Stimulated activated CD8-positive, alpha-beta memory T cell treated with anti-CD3 and anti-CD28 coated beads, Interleukin-7, amount 100 ng/mL, for 1 hour (primary cell): Measurements from ENCODE around the gene GLE1.

Source experiments
- DNase-seq, 2 donors: peaks; one replicate each; pipeline ENCODE4 v3.0.0-alpha.2; 2020; ENCODE audit warnings: low read depth in 2 of 2

Gene GLE1, protein sequence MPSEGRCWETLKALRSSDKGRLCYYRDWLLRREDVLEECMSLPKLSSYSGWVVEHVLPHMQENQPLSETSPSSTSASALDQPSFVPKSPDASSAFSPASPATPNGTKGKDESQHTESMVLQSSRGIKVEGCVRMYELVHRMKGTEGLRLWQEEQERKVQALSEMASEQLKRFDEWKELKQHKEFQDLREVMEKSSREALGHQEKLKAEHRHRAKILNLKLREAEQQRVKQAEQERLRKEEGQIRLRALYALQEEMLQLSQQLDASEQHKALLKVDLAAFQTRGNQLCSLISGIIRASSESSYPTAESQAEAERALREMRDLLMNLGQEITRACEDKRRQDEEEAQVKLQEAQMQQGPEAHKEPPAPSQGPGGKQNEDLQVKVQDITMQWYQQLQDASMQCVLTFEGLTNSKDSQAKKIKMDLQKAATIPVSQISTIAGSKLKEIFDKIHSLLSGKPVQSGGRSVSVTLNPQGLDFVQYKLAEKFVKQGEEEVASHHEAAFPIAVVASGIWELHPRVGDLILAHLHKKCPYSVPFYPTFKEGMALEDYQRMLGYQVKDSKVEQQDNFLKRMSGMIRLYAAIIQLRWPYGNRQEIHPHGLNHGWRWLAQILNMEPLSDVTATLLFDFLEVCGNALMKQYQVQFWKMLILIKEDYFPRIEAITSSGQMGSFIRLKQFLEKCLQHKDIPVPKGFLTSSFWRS

DNA sequence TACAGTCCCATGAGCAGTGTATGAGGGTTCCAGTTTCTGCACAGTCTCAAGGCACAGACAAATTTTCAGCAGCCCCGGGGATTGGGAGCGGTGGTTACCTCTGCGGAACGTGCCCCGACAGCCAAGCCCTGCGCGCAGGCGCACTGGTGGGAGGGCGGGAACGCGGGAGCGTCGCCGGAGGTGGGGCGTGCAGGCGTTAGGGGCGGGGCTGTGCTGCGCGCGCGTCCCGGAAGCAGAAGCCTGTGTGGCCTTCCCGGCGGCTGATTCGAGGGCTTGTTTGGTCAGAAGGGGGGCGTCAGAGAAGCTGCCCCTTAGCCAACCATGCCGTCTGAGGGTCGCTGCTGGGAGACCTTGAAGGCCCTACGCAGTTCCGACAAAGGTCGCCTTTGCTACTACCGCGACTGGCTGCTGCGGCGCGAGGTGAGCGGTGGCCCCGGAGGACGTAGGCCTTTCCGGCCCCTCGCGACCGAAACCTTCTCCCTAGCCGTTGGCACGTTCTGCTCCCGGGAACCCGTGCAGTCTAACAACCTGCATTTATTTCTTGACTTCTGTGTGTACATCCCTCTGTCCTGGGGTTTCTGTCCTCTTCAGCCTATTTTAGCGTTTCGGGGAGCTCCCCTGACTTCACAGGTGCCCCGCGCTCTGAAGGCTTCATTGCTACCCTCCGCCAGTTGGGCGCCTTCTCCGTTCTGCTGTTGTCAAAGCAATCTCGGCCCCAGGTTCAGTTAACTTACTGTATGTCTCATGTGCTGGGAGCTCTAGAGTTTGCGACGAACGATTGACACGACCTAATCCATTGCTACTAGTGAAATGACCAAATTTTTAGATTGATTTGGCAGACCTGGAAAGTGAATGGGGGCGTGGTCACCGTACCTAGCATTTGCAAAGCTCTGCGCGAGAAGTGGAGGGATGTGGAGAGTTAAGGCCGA, at the start of gene GLE1:
GLE1 (plus strand) TSS at position 235 of the 929 bp plus-strand sequence; CDS start at position 322, 87 bp downstream.
- peak; percentile 94 to 95 for DNase-seq

DNA sequence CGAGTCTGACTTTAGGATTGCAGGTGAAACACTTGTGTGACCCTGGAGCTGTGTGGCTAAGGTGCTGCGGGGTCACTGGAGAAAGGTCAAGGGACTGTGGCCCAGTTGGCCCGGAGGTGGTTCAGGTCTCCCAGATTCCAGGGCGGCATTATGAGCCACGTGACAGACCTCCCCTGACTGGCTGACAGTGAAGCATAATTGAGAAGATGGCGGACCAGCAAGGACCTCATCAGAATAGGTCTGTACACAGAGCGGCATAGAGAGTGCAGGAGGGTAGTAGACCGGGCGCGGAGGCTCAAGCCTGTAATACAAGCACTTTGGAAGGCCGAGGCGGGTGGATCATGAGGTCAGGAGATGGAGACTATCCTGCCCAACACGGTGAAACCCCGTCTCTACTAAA, 49.5 kb upstream of the GLE1 start:
- no peak for DNase-seq

DNA sequence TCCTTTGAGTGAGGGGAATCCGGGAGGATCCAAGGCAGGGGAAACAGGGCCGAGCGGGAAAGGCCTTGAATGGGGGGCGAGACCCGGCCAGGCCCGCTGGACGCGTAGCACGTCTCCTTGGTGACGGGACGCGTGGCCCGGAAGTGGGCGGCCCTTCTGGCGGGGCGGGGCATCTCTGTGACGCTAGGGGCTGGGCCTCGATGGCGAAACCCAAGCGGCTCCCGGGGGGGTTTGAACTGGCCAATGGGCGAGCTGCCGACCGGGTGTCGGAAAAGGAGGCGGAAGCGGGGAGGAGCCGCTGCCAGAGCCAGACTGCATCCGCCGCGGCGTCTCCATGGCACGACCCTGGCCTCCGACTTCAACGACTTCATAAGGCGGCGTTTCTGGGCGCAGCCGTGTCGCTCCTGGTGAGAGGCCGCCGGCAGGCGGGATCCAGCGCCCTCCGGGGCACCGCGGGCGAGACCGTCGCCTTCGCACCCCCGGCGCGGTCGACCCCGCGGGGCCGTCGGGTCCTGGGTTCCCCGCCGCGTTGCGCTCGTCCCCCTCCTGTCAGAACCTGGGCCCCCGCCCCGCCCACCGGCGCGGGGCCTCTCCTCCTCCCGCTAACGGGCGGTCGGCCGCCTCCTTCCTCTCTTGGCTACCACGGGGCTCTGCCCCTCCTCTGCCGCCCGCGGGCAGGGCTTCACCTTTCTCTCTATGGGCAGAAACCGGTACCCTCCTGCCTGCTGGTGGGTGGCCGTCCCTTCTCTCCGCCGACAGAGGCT, 48.5 kb upstream of the GLE1 start, which contains the start of gene ODF2:
ODF2 (plus strand) TSS at position 158 of the 764 bp plus-strand sequence; CDS start at position 244, 86 bp downstream.
- DNase-seq, result peak; percentile 97 to 99

DNA sequence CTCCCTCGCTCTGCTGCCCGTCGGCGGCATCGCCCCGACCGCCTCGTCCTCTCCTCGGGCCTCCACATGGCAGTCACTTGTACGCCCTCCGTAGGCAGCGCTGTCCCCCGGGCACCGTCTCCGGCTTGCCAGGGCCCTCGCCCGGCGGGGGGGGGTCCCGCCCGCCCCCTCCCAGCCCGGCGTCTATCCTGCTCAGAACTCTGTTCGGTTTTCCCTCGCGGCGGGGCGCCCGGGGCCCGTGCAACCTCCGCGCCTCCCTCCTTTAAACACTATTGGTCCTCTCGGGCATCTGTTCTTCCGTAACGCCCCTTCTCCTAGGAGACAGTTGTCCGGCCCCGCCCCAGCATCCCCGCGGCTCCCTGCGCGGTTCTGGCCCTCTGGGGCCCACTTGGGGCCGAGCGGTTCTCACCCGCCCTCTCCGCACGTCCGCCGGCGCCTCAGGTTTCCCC, 47.9 kb upstream of the GLE1 start:
- peak in 1 of 2 donors; percentile 35 for DNase-seq

DNA sequence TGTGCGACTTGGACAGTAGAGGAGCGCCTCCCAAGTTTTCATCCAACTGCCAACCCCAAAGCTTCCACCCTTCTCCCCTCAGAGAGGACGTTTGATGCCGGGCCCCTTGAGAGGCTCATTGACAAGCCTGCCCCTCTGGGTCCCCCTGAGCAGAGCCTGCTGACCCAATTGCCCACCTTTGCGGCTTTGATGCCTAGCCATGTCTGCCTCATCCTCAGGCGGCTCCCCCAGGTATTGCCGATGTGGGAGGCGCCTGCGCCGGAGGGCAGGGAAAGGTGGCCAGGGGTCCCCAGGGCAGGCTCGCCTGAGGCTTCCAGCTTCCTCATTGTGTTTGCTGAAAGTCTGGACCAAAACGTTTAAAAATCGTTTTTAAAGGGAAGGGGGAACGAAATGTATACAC, 47.3 kb upstream of the GLE1 start:
- no peak for DNase-seq

DNA sequence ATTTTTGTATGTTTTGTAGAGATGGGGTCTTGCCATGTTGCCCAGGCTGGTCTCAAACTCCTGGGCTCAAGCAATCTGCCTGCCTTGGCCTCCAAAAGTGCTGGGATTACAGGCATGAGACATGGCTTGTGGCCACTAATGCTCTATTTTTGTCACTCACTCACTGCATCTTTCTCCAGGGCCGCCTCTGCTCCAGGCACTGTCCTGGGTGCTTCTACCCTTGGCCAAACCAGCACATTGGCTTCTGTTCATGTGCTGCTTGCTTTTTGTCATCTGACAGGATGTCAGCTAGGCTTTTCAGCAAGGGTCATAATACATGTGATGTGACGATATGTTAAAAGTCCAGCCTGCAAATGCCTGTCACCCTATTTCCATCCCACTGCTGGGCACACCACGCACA, 45.5 kb upstream of the GLE1 start:
- no peak for DNase-seq

DNA sequence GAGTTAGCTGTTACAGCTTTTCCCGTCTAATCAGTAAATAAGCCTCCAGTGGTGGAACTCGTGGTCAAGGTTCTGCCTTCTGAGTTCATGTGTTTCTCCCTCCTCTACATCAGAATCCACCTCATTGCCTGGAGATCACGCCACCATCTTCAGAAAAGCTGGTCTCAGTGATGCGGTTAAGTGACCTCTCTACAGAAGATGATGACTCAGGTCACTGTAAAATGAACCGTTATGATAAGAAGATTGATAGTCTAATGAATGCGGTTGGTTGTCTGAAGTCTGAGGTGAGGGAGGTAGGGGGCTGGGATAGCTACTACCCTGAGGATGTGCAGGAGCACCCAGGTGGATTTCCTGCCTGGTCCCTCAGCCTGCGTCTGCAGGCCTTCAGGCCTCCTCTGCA, 35.4 kb upstream of the GLE1 start:
- no peak for DNase-seq

DNA sequence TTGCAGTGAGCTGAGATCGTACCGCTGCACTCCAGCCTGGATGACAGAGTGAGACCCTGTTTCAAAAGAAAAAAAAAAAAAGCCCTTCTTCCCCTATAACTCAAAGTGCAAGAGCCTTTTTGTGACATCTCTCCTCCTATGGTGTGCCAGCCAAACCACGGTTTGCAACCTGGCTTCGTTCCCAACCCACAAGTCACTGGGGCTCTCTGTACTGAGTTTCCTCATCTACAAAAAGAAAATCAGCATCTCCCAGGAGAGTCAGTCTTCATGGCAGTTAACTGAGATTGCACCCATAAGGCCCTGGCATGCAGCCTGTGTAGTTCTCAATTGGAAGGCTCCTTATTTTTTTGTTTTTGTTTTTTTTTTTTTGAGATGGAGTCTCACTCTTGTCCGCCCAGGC, 34.0 kb upstream of the GLE1 start:
- DNase-seq, result no peak

DNA sequence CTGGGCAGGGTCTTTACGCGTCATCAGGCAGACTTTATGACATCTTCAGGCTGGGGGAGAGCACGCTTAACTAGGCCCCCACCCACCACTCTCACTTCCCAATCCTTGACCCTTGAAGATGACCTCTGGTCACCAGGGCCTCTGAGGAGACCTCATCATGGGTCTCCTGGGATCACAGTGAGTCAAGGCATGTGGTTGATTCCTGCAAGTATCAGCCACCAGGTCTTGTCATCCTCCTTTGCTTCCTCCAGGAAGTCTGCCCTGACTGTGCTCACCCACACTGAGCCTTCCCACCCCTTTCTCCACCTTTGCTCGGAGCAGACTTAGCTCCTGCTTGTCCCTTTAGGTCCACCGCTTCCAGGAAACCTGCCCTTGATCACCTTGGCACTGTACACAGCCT, 31.4 kb upstream of the GLE1 start:
- DNase-seq, result no peak

DNA sequence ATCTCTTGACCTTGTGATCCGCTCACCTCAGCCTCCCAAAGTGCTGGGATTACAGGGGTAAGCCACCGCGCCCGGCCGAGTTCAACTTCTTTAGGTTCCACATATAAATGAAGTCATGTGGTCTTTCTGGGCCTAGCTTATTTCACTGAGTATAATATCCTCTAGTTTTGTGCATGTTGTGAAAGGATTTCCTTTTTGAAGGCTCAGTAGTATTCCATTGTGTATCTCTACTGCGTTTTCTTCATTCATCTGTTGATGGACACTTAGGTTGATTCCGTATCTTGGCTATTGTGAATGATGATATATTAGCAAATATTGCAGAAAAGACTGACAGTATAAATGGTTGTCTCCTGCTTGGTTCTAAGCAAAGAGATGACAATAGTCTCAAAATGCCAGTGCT, 28.7 kb upstream of the GLE1 start:
- no peak for DNase-seq

DNA sequence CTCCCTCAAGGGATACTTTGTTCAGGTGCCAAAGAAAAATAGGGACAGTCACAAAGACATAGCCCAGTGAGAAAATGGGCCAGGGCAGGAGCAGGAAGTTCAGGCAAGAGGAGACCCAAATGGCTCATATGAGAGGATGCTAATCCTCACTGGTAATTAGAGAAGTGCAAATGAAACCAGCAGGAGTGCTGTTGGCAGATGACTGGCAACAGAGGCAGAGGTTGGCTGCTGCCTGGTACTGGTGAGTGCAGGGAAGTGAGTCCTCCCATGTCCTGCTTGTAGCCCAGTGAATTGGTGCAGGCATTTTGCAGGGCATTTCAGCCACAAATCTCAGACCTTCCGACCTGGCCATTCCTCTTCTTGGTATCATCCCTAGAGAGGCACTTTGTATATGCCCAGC, 25.3 kb upstream of the GLE1 start:
- DNase-seq, result no peak

DNA sequence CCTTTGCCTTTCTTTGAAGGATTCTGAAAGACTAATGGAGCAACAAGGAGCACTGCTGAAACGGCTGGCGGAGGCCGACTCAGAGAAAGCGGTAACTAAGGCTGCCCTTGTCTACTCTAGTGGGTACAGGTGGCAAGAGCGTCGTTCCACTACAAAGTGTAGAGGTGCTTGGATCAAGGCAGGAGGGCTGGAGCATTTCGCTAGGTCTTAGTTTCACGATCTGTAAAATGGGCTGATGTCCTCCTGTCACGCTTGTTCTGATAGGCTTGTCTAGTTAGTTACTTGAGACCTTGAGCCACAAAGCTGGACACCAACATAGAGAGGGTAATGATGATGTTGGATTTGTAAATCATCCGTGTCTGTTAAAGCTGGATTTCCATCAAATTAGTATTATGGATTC, 23.0 kb upstream of the GLE1 start:
- DNase-seq, result no peak

DNA sequence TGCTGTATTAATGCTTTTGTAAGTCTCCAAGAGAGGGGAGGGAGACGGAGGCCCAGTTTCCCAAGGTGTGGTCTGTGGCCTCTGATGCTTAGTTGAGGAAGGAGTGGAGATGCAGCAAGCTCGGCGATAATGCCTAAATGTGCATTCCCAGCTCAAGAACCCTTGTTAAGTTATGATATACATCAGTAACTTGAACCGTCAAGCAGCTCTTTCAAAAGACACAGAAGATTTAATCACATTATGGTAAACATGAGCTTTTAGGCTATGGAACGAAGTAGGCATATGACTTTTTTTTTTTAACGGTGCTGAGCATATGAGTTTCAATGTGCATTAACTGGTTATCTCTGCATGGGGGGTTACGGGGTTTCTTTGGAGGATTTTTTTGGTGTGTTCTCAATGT, 22.3 kb upstream of the GLE1 start:
- no peak for DNase-seq

DNA sequence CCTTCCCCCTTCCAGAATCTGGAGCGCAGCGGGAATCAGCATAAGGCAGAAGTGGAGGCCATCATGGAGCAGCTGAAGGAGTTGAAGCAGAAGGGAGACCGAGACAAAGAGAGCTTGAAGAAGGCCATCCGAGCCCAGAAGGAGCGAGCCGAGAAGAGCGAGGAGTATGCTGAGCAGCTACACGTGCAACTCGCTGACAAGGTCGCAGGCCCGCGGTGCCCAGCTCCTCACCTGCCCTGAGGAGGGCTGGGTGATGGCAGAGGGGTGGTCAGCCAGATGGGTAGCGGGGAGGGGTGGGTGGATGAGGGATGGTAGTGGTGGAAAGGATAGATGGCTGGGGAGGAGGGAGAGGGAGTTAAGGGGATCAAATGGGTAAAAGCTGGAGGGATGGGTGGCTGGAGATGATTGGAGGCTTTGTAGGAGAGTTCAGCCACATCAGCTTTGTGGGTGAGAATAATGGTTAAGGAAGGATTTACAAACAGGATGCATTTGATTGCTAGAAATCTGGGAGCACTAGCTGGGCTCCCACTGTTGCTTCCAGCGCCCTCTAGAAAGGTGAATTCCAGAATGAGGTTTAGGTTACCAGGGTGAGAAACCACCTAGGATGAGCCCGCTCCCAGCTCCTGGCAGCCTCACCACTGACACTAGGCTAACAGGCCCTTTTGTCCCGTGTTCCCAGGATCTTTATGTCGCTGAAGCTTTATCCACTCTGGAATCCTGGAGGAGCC, 19.7 kb upstream of the GLE1 start:
- DNase-seq, result no peak

DNA sequence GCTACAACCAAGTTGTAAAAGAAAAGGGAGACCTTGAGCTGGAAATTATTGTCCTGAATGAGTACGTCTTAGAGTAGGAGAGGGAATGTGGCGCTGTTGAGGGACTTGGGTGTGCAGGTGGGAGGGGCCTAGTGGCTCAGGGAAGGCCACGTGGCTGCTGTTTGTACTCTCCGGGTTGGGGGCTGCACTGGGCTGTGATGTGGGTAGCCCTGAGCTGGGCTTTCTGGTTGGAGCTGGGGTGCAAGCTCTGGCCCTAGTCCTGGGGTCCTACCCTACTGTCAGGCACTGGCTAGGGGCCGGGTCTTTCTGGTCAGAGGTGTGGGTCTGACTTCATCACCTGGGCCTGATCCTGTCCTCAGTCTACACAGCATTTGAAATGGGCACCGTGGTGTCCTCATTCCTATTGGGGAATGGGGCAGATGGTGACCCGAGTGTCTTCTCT, 19.1 kb upstream of the GLE1 start:
- no peak for DNase-seq

DNA sequence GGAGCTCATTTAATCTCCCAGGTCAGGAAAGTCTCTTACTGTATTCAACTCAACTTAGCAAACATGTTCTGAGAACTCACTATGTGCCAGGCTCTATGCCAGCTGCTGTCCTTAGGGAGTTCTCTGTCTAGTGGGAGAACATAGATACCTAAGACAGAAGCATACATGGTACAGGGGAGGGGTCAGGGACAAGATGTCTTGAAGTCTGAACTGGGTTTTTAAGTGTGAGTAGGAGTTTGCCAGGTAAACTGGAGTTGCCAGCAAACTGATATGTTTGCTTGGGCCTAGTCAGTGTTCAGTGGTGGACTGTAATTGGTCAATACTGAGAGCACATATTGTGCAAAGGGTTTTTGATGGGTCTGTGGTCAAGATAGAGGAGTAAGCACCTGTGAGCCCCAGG, 18.3 kb upstream of the GLE1 start:
- DNase-seq, result no peak

DNA sequence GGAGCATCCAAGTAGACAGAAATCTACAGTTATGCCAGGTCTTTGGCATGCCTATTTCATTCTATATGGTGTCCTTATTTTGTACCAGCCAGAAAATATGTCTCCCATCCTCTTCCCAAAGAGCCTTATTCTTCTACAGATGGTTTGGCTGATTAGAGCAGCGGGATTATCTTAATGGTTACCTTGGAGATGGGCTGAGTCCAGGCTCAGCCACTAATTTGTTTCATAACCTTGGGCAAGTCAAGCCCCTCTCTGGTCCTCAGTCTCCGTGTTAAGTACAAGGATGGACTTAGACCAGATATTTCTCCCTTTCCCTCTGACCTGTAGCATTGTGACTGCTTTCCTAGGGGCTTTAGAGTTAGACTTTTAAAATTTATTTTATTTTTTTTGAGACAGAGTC, 11.1 kb upstream of the GLE1 start:
- DNase-seq, result no peak

DNA sequence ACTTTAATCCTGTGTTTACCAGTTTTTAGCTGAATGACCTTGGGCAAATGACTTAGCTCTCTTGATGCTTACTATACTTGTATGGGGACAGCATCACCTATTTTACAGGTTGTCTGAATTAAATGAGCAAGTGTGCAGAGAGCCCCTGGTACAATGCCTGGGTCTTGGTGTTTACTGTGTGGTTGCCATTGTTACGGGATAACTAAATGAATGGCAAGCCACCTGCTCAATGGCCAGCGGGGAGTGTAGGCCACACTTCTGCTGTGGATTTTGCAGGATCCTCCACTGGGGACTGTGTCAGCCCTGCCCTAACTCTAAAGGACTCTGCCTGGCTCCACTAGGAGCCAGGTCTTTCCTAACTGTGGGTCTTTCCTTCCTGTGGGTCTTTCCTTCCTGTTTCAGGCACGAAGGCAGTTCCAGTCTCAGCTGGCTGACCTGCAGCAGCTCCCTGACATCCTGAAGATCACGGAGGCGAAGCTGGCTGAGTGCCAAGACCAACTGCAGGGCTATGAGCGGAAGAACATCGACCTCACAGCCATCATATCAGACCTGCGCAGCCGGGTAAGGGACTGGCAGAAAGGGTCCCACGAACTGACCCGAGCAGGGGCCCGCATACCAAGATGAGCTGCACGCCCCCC, 10.3 kb upstream of the GLE1 start:
- DNase-seq, result no peak

DNA sequence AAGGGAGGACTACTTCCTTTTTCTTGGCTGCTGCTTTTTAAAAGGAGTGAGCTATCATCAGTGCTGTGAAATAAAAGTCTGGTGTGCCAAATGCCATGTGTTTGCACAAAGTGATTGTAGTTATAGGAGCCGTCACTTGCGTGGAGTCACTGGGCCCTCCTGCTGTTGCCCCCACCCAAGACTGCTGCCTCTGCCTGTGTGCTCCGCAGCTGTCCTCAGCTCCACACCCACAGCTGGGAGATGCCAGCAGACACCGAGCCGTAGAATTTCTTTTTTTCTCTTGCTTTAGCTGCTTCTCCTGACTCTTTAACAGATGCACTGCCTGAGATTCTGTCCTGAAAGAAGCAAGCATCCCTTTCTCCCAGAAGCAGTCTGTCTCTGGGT, 9.8 kb upstream of the GLE1 start:
- no peak for DNase-seq

DNA sequence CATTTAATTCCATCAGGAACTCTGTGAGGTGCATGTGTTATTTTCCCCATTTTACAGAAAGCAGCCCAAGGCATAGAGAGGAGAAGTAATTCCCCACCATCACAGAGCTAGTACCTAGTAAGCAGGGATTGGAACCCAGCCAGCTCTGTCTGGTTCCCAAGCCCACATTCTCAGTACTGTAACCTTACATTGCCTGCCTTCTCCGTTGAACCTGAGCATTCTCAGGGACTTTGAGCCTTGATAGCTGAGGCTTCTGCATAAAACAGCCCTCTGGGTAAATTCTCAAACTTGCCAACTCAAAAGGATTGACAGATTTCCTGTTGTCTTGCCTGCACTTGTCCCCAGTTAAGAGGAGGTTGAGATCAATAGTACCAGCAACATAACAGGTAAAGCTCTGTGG, 9.2 kb upstream of the GLE1 start:
- DNase-seq, result no peak
